Panc1 (cell line): ENCODE results near the gene CKLF. TPM values are rescaled to one million over a fixed set of nuclear protein-coding genes. Genes with fewer than 3 reads are reported as not detected.

Source experiments
- ATAC-seq: fragments of 200-7000 bp; cut with Tn5 transposase; 2 replicates; pipeline ENCODE4 v1.9.1; 2020; ENCODE audit warnings: mild to moderate bottlenecking, moderate library complexity
- BruUV-seq: library from RNA; stranded (reverse); fragments of 400-500 nt; replicated peaks from 2 replicates; lab custom pipeline; 2021; lab: Mats Ljungman, UMichigan
- CTCF ChIA-PET: fragments of 300-600 bp; sonication (Branson Sonifier 250); formaldehyde crosslinking; loops from one replicate; lab custom pipeline; 2022; ENCODE audit warnings: antibody characterized with exemption; lab: Charles Lee
- POLR2A ChIA-PET: fragments of 300-600 bp; sonication (Branson Sonifier 250); formaldehyde crosslinking; loops from one replicate; lab custom pipeline; 2022; ENCODE audit warnings: antibody characterized with exemption; lab: Charles Lee
- DNase-seq: peaks from one replicate; pipeline ENCODE4 v3.0.0-alpha.2; 2010; ENCODE audit warnings: low read depth, low spot score
- H3K27ac ChIP-seq: 2 replicates; pipeline ENCODE4 v1.5.1; 2011; ENCODE audit warnings: mild to moderate bottlenecking, low read length, inconsistent platforms
- H3K27me3 ChIP-seq: fragments of 200-500 bp; sonication (Bioruptor generic); 2 replicates; pipeline ENCODE4 v1.6.0; 2014; ENCODE audit warnings: low read length, inconsistent platforms; ENCODE audit not compliant: control insufficient read depth, insufficient read depth
- H3K36me3 ChIP-seq: fragments of 200-500 bp; sonication (Bioruptor generic); 2 replicates; pipeline ENCODE4 v1.5.1; 2014; ENCODE audit warnings: inconsistent platforms, mild to moderate bottlenecking, low read length, moderate library complexity; ENCODE audit not compliant: control insufficient read depth, insufficient read depth
- H3K4me1 ChIP-seq: 2 replicates; pipeline ENCODE4 v1.5.1; 2011; ENCODE audit warnings: inconsistent platforms, mild to moderate bottlenecking, low read length, moderate library complexity; ENCODE audit not compliant: control insufficient read depth, insufficient read depth
- H3K4me3 ChIP-seq, 2 experiments: 2 replicates each; pipeline ENCODE4 v1.5.1; 2011 to 2012; ENCODE audit warnings: low read depth in 2 of 2, low read length in 2 of 2, mild to moderate bottlenecking in 2 of 2, inconsistent platforms in 1 of 2, moderate library complexity in 1 of 2
- H3K9me3 ChIP-seq: fragments of 200-500 bp; sonication (Bioruptor generic); 2 replicates; pipeline ENCODE4 v1.5.1; 2014; ENCODE audit warnings: low read depth, mild to moderate bottlenecking, inconsistent platforms, low read length, moderate library complexity; ENCODE audit not compliant: control insufficient read depth, insufficient read depth
- CTCF ChIP-seq: fragments of 450-650 bp; IDR thresholded peaks from 2 replicates; pipeline ENCODE4 v1.5.1; 2017; ENCODE audit warnings: mild to moderate bottlenecking
- POLR2AphosphoS5 ChIP-seq: IDR thresholded peaks from 2 replicates; pipeline ENCODE4 v1.6.1; 2012; ENCODE audit warnings: mild to moderate bottlenecking, low read depth, low read length, moderate library complexity
- REST ChIP-seq, 2 experiments: IDR thresholded peaks; 2 replicates each; pipeline ENCODE4 v1.6.1; 2011 to 2012; ENCODE audit warnings: low read depth in 2 of 2, control low read depth in 1 of 2, low read length in 1 of 2, mild to moderate bottlenecking in 1 of 2, moderate library complexity in 1 of 2; ENCODE audit not compliant: insufficient read depth in 1 of 2
- SIN3A ChIP-seq: IDR thresholded peaks from 2 replicates; pipeline ENCODE4 v1.6.1; 2012; ENCODE audit warnings: low read depth, mild to moderate bottlenecking, low read length, moderate library complexity, borderline replicate concordance; ENCODE audit not compliant: insufficient read depth
- TCF7L2 ChIP-seq: IDR thresholded peaks from 2 replicates; pipeline ENCODE4 v1.6.1; 2011; ENCODE audit warnings: mild to moderate bottlenecking, low read depth, low read length, inconsistent platforms
- in situ Hi-C: cut with HindIII; loops from 2 replicates; pipeline ENCODE4 v1.10.0; 2016; ENCODE audit warnings: low sequenced_read_pairs, low pct_unique_long_range_greater_than_20kb
- intact Hi-C: fragments of 100-400 bp; cut with micrococcal nuclease; formaldehyde crosslinking; loops from one replicate; pipeline ENCODE4 v1.10.0; 2022; ENCODE audit not compliant: unreplicated experiment
- total RNA-seq: library from RNA; stranded (reverse); gene quantifications from one replicate; pipeline ENCODE4 v1.2.1, GENCODE V29; 2021; ENCODE audit not compliant: unreplicated experiment

CKLF gene
- total RNA-seq, 1 experiment from 2014 or later, result 88.1 TPM

- TF ChIP-seq CTCF, result no peak
- TF ChIP-seq POLR2AphosphoS5, result no peak
- no peak for TF ChIP-seq SIN3A
- TF ChIP-seq TCF7L2, result no peak
- TF ChIP-seq REST (IDR thresholded peaks at IDR 0.05; ENCODE audit: insufficient read depth in 1 of 2, low read depth in 2 of 2, low read length in 1 of 2), result no peak
- Histone ChIP-seq H3K4me3 (no peak overlapping the region), H3K36me3 (no peaks in the 10 kb centered on the region), H3K27me3 (no peaks in the 10 kb centered on the region), H3K4me1 (no peaks in the 10 kb centered on the region), H3K27ac (no peak overlapping the region), H3K9me3 (no peaks in the 10 kb centered on the region)
- ChIA-PET CTCF (interaction anchor here (0.7 kb wide), 1 partner anchor 169 kb away, joined by 8 read pairs; no protein-coding TSS in a partner anchor), POLR2A (no interaction called here)
- intact Hi-C loops, result no loop called here
- no TSS peak for BruUV-seq
- in situ Hi-C loops, result no loop called here
- ATAC-seq (no peak), DNase-seq (no peak)
Observed at GRCh38 chr16:66539623-66540469, 12.5 kb upstream of the CKLF start.

- no peaks in the 10 kb centered on the region for H3K4me1 ChIP-seq
- intact Hi-C loops, result no loop called here
- no TSS peak for BruUV-seq
- H3K36me3 ChIP-seq, result no peaks in the 10 kb centered on the region
- no peaks in the 10 kb centered on the region for H3K9me3 ChIP-seq
- no peak overlapping the region for H3K4me3 ChIP-seq
- ATAC-seq, result no peak
- in situ Hi-C loops, result no loop called here
- ChIA-PET CTCF (no interaction called here), POLR2A (no interaction called here)
- H3K27ac ChIP-seq, result no peak overlapping the region
- DNase-seq, result no peak
- TF ChIP-seq CTCF (no peak), POLR2AphosphoS5 (no peak), TCF7L2 (no peak), SIN3A (no peak), REST (IDR thresholded peaks at IDR 0.05; ENCODE audit: insufficient read depth in 1 of 2, low read depth in 2 of 2, low read length in 1 of 2) (no peak)
- H3K27me3 ChIP-seq, result no peaks in the 10 kb centered on the region
Observed at GRCh38 chr16:66541388-66542355, 10.7 kb upstream of the CKLF start.
